Testis (tissue), 3 donors: ENCODE results near the gene MAP7D1. TPM values are rescaled to one million over a fixed set of nuclear protein-coding genes. Genes with fewer than 3 reads are reported as not detected.

Experiments used
- DNase-seq: peaks from one replicate; pipeline ENCODE4 v3.0.0-alpha.2; 2019
- H3K27ac ChIP-seq, 2 donors: fragments of 200-600 bp; sonication (generic); one replicate each; pipeline ENCODE4 v1.5.1; 2019
- H3K27me3 ChIP-seq: fragments of 200-600 bp; sonication (generic); one replicate; pipeline ENCODE4 v1.5.1; 2019
- H3K36me3 ChIP-seq: fragments of 200-600 bp; sonication (generic); one replicate; pipeline ENCODE4 v1.5.1; 2017; ENCODE audit warnings: low read depth; ENCODE audit errors: missing control alignments
- H3K4me1 ChIP-seq: fragments of 200-600 bp; sonication (generic); one replicate; pipeline ENCODE4 v1.5.1; 2019
- H3K4me3 ChIP-seq, 2 donors: fragments of 200-600 bp; sonication (generic); one replicate each; pipeline ENCODE4 v1.5.1; 2017 to 2019
- H3K9me3 ChIP-seq: fragments of 200-600 bp; sonication (generic); one replicate; pipeline ENCODE4 v1.5.1; 2017
- CTCF ChIP-seq, 3 experiments: fragments of 450-650 bp in 2 of 3; fragments of 200-600 bp in 1 of 3; sonication (generic) in 1 of 3; IDR thresholded peaks; one replicate each; pipeline ENCODE4 v1.5.1; 2016 to 2019; ENCODE audit warnings: antibody characterized with exemption in 3 of 3, mild to moderate bottlenecking in 2 of 3, moderate library complexity in 1 of 3
- POLR2A ChIP-seq: fragments of 450-650 bp; IDR thresholded peaks from one replicate; pipeline ENCODE4 v1.6.1; 2017; ENCODE audit warnings: antibody characterized with exemption, mild to moderate bottlenecking, moderate library complexity
- WGBS, 2 donors: methylation state at CpG; one replicate each; pipeline ENCODE4 v1.1.5; 2018; 5-methylcytosine and 5-hydroxymethylcytosine counted together
- intact Hi-C: fragments of 100-400 bp; cut with DNase I; formaldehyde crosslinking; loops from one replicate; pipeline ENCODE4 v1.15.1; 2023; ENCODE audit warnings: low total_unique reads
- polyA plus RNA-seq: library from polyadenylated mRNA; stranded (reverse); fragments of 350-450 nt; fragmentation: Illumina TruSeq; extraction: RNeasy Lipid Tissue Mini Kit (QIAGEN cat#74804); gene quantifications from one replicate; pipeline ENCODE4 v1.2.3, GENCODE V29; 2014; ENCODE audit warnings: low read depth, low replicate concordance; ENCODE audit not compliant: insufficient read depth
- total RNA-seq, 2 donors: library from RNA; depleted of rRNA; stranded (reverse); fragments of >200 nt; gene quantifications; one replicate each; pipeline ENCODE4 v1.2.3, GENCODE V29; 2016

Gene MAP7D1
- total and polyA plus RNA-seq, 3 donors from 2014 or later, result 45.4 to 59.6 (median 50.2) TPM

DNA sequence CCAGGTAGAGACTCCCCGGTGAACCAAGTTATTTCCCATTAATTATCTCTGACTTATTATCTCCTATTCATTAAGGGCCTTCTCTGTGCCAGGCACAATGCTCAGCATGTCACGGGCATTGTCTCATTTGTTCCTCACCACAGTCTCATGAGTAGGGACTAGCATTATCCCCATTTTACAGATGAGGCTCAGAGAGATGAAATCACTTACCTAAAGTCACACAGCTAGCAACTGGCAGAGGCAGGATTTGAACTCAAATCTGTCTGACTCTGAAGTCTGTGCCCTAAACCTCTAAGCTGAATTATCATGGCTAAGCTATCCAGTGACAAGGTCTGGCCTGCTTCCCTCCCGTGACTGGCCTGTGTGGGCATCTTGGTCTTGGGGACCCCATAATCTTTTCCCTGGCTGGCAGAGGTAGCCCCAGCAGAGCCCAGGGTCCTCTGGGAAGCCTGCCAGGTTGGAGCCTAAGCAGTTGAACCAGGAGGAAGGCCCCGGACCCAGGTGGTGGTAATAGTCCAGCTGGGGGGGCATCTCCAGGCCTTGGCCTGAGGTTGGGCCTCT, 4.5 kb downstream of the MAP7D1 start:
- Histone ChIP-seq H3K36me3 (no peaks in the 10 kb centered on the region), H3K4me1 (peaks cover 49% of the 10 kb centered on the region), H3K27me3 (no peaks in the 10 kb centered on the region), H3K9me3 (no peaks in the 10 kb centered on the region), H3K27ac (peak overlapping the region; percentile 65 to 76), H3K4me3 (no peak overlapping the region)
- 46 to 55% methylated on average over 3 to 4 of the region's 4 CpGs for WGBS, 2 donors
- intact Hi-C loops, result no loop called here
- no peak for TF ChIP-seq CTCF (IDR thresholded peaks at IDR 0.05)
- TF ChIP-seq POLR2A, result no peak
- no peak for DNase-seq

DNA sequence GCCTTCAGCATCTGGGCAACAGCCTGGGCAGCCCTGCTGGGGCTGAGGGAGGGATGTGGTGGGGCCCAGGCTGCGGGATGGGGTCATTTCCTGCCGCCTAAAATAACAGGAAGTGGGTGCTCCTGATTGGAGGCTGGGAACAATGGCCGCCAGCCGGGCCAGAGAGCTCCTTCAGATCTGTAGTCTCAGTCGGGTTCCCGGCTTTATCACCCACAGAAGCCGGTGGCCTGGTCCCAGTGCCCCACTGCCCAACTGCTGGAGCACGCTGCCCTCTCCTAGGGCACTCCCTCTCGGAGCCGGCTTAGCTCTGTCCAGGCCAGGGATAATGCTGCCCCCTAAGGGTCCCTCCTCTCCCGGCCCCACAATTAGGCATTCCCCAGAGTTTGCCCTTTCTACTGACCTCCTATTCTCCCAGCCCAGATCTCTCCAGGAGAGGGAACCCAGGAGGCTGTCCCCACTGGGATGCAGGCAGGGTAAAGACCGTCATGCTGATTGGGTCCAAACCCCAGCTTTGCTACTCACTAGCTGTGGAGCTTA, 5.1 kb downstream of the MAP7D1 start:
- Histone ChIP-seq H3K36me3 (no peaks in the 10 kb centered on the region), H3K27ac (peak overlapping the region; percentile 65 to 76), H3K9me3 (no peaks in the 10 kb centered on the region), H3K27me3 (no peaks in the 10 kb centered on the region), H3K4me1 (peaks cover 49% of the 10 kb centered on the region), H3K4me3 (no peak overlapping the region)
- no peak for DNase-seq
- WGBS, 2 donors, result 20 to 26% methylated on average over 8 to 12 of the region's 12 CpGs
- TF ChIP-seq POLR2A (no peak), CTCF (IDR thresholded peaks at IDR 0.05) (peak in 2 of 3 experiments; percentile 4 to 33)
- intact Hi-C loops, result no loop called here

DNA sequence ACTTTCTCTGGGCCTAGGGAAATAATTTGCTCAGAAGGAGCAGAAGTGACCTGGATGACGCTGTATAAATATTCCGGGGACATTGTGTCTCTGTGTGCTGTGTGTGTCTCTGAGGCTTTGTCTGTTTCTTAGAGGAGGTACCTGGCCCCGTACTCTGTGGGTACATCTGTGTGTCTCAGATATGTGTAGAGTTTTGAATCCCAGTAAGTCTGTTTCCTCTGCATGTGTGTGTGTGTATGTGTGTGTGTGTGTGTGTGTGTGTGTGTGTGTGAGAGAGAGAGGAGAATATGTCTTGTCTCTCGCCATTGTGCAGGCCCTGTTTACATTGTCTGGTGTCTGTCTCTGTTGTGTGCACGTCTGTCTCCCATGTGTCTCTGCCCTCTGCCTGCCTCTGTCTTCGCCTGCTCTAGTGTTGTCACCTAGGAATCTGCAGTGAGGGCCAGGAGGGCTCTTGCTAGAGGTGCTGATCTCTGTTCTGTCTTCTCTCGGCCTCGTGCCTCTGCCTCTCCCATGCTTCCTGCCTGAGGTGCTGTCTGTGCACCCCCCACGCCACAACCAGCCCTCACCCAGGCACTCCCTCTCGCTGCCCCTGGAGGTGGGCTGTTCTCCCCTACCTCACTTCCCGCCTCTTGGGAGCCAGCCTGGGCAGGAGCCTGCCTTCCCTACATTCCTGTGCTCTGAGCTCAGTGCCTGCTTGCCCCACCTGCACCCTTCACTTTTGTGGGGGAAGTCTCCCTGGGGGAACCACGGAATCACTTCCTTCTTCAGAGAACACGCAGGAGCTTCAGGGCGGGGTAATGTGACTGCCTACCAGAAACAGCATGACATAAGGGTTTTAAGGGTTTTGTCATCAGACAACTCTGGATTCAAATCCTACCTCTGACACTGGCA, 5.9 kb downstream of the MAP7D1 start:
- H3K4me1 ChIP-seq, result peaks cover 49% of the 10 kb centered on the region
- peak overlapping the region in 1 of 2 donors; percentile 76 for H3K27ac ChIP-seq
- intact Hi-C loops, result no loop called here
- no peaks in the 10 kb centered on the region for H3K9me3 ChIP-seq
- no peak for DNase-seq
- H3K36me3 ChIP-seq, result no peaks in the 10 kb centered on the region
- WGBS, 2 donors, result 40 to 45% methylated on average over 14 of the region's 14 CpGs
- TF ChIP-seq POLR2A (no peak), CTCF (IDR thresholded peaks at IDR 0.05) (no peak)
- no peak overlapping the region for H3K4me3 ChIP-seq
- H3K27me3 ChIP-seq, result no peaks in the 10 kb centered on the region

GRCh38 chr1:36162680-36163239, 6.8 kb downstream of the MAP7D1 start:
- H3K9me3 ChIP-seq, result no peaks in the 10 kb centered on the region
- H3K4me3 ChIP-seq, result no peak overlapping the region
- peaks cover 42% of the 10 kb centered on the region for H3K4me1 ChIP-seq
- WGBS, 2 donors, result 65 to 78% methylated on average over 1 of the region's 1 CpG
- no peak for DNase-seq
- TF ChIP-seq POLR2A, result no peak
- TF ChIP-seq CTCF (IDR thresholded peaks at IDR 0.05), result no peak
- intact Hi-C loops, result no loop called here
- H3K36me3 ChIP-seq, result no peaks in the 10 kb centered on the region
- no peaks in the 10 kb centered on the region for H3K27me3 ChIP-seq
- H3K27ac ChIP-seq, result peak overlapping the region in 1 of 2 donors; percentile 39
